Gastroesophageal sphincter (tissue), 3 donors: ENCODE data around the gene MCF2L2.

ENCODE experiments used
- EP300 ChIP-seq: sonication (generic); formaldehyde crosslinking; IDR thresholded peaks from one replicate; pipeline ENCODE4 v1.6.1; 2017; ENCODE audit warnings: antibody characterized with exemption, mild to moderate bottlenecking
- POLR2A ChIP-seq, 2 donors: fragments of 450-650 bp; IDR thresholded peaks; one replicate each; pipeline ENCODE4 v1.6.1; 2017; ENCODE audit warnings: antibody characterized with exemption in 2 of 2, mild to moderate bottlenecking in 2 of 2, moderate library complexity in 1 of 2
- POLR2AphosphoS5 ChIP-seq: sonication (generic); formaldehyde crosslinking; IDR thresholded peaks from one replicate; pipeline ENCODE4 v1.6.1; 2017; ENCODE audit warnings: antibody characterized with exemption
- TF ChIP-seq, protein P1 (sequence below), 4 experiments: fragments of 200-600 bp in 2 of 4; fragments of 450-650 bp in 2 of 4; sonication (generic) in 1 of 4; IDR thresholded peaks; one replicate each; pipeline ENCODE4 v1.5.1; 2017 to 2019; ENCODE audit warnings: antibody characterized with exemption in 4 of 4, mild to moderate bottlenecking in 2 of 4, moderate library complexity in 2 of 4

DNA sequence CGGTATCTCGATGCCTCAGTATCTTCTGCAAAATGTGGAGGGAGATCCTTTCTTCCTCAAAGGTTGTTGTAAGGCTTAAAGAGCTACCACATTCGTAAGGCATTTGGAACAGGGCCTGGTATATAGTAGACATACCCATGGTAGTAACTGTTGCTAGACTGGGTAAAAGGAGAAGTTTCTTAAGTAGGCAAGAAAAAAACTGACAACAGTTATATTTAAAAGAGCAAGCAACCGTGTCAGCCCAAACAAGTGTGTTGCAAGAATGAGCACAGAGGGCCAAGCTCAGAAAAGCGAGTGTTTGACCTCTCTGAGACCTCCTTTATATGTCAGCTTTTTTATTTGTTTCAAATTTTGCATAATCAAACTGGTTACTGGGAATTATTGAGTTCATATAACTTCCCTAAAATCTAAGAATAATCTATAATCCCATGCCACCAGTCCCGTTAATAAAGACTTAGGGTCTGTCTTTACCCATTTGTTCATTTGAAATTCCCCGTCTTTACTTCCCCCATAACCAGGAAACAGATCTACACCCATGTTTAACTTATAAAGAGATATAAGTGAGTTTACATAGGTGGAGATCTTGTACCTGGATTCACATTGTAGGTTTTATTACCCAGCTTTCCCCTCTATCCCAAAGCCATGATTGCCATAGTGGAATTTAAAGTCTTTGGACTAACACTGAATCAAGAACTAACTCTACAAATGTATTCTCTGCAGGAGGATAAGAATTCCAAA is 168.1 kb downstream of the MCF2L2 start:
- no peak for TF ChIP-seq POLR2A (IDR thresholded peaks at IDR 0.05)
- no peak for TF ChIP-seq POLR2AphosphoS5
- TF ChIP-seq, protein P1, sequence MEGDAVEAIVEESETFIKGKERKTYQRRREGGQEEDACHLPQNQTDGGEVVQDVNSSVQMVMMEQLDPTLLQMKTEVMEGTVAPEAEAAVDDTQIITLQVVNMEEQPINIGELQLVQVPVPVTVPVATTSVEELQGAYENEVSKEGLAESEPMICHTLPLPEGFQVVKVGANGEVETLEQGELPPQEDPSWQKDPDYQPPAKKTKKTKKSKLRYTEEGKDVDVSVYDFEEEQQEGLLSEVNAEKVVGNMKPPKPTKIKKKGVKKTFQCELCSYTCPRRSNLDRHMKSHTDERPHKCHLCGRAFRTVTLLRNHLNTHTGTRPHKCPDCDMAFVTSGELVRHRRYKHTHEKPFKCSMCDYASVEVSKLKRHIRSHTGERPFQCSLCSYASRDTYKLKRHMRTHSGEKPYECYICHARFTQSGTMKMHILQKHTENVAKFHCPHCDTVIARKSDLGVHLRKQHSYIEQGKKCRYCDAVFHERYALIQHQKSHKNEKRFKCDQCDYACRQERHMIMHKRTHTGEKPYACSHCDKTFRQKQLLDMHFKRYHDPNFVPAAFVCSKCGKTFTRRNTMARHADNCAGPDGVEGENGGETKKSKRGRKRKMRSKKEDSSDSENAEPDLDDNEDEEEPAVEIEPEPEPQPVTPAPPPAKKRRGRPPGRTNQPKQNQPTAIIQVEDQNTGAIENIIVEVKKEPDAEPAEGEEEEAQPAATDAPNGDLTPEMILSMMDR (IDR thresholded peaks at IDR 0.05) = no peak
- no peak for TF ChIP-seq EP300
